ENCODE measurements around the gene CERT1. TPM values are rescaled to one million over a fixed set of nuclear protein-coding genes. Genes with fewer than 3 reads are reported as not detected.

CERT1 gene
- total and polyA plus RNA-seq, 4 donors = 16.1 to 86.2 (median 46.1) TPM

DNA sequence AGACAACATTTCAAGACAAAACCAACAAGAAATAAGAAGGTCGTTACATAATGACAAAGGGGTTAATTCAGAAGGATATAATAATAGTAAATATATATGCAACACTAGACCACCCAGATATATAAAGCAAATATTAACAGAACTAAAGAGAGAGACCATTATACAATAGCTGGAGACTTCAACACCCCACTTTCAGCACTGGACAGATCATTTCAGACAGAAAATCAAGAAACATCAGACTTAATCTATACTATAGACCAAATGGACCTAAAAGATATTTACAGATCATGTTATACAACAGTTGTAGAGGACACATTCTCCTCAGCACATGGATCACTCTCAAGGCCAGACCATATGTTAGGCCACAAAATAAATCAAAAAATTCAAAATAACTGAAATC is 26.8 kb downstream of the CERT1 start:
- Histone ChIP-seq H3K27me3 (ENCODE audit: control insufficient read depth in 3 of 3, insufficient read depth in 3 of 3, low read length in 2 of 3) (no peaks in the 10 kb centered on the region), H3K27ac (ENCODE audit: low read depth in 1 of 2, low read length in 1 of 2) (no peak overlapping the region), H3K4me3 (no peak overlapping the region), H3K36me3 (ENCODE audit: control insufficient read depth in 4 of 4, insufficient read depth in 4 of 4, low read length in 4 of 4) (peaks cover 0 to 1% (median 0%) of the 10 kb centered on the region in 4 donors), H3K9ac (ENCODE audit: insufficient read depth in 1 of 2, low read length in 2 of 2) (no peak overlapping the region), H3K4me1 (ENCODE audit: control insufficient read depth in 5 of 5, insufficient read depth in 5 of 5, low read length in 5 of 5) (peaks cover 0 to 4% (median 0%) of the 10 kb centered on the region in 5 donors), H3K9me3 (ENCODE audit: control insufficient read depth in 4 of 4, insufficient read depth in 3 of 4, low read length in 3 of 4) (peaks cover 0 to 21% (median 2%) of the 10 kb centered on the region in 4 donors)
- TF ChIP-seq, protein P1, sequence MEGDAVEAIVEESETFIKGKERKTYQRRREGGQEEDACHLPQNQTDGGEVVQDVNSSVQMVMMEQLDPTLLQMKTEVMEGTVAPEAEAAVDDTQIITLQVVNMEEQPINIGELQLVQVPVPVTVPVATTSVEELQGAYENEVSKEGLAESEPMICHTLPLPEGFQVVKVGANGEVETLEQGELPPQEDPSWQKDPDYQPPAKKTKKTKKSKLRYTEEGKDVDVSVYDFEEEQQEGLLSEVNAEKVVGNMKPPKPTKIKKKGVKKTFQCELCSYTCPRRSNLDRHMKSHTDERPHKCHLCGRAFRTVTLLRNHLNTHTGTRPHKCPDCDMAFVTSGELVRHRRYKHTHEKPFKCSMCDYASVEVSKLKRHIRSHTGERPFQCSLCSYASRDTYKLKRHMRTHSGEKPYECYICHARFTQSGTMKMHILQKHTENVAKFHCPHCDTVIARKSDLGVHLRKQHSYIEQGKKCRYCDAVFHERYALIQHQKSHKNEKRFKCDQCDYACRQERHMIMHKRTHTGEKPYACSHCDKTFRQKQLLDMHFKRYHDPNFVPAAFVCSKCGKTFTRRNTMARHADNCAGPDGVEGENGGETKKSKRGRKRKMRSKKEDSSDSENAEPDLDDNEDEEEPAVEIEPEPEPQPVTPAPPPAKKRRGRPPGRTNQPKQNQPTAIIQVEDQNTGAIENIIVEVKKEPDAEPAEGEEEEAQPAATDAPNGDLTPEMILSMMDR (IDR thresholded peaks at IDR 0.05; ENCODE audit: control extremely low read depth, extremely low read depth) = no peak
- ATAC-seq (ENCODE audit: insufficient read depth, low FRiP score) (no peak), DNase-seq (no peak)
- WGBS, 2 donors = 98 to 100% methylated on average over 1 of the region's 1 CpG

DNA sequence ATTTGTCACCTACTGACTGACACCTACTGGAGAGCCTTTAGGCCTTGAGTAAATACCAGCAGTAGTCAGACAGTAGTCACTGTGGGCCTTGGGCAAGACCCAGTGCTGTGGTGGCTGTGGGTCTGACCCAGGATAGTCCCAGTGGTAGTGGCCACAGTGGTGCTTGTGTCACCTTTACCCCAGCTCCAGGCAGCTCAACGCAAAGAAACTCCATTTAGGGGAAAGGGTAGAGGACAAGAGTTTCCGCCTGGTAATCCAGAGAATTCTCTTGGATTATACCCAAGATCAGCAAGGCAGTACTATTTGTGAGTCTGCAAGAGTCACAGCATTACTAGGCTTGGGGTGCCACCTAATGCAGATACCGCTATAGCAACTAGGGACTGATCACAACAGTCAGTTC is 28.9 kb downstream of the CERT1 start:
- ATAC-seq (ENCODE audit: insufficient read depth, low FRiP score) (no peak), DNase-seq (no peak)
- peaks cover 0 to 20% (median 1%) of the 10 kb centered on the region in 4 donors for H3K9me3 ChIP-seq (ENCODE audit: control insufficient read depth in 4 of 4, insufficient read depth in 3 of 4, low read length in 3 of 4)
- no peak overlapping the region for H3K4me3 ChIP-seq
- H3K4me1 ChIP-seq (ENCODE audit: control insufficient read depth in 5 of 5, insufficient read depth in 5 of 5, low read length in 5 of 5) = peaks cover 0 to 4% (median 0%) of the 10 kb centered on the region in 5 donors
- TF ChIP-seq, protein P1 (IDR thresholded peaks at IDR 0.05; ENCODE audit: control extremely low read depth, extremely low read depth) = no peak
- no peak overlapping the region for H3K27ac ChIP-seq (ENCODE audit: low read depth in 1 of 2, low read length in 1 of 2)
- peaks cover 0 to 3% (median 0%) of the 10 kb centered on the region in 4 donors for H3K36me3 ChIP-seq (ENCODE audit: control insufficient read depth in 4 of 4, insufficient read depth in 4 of 4, low read length in 4 of 4)
- WGBS, 2 donors = 98% methylated on average over 3 of the region's 3 CpGs
- no peaks in the 10 kb centered on the region for H3K27me3 ChIP-seq (ENCODE audit: control insufficient read depth in 3 of 3, insufficient read depth in 3 of 3, low read length in 2 of 3)
- no peak overlapping the region for H3K9ac ChIP-seq (ENCODE audit: insufficient read depth in 1 of 2, low read length in 2 of 2)

DNA sequence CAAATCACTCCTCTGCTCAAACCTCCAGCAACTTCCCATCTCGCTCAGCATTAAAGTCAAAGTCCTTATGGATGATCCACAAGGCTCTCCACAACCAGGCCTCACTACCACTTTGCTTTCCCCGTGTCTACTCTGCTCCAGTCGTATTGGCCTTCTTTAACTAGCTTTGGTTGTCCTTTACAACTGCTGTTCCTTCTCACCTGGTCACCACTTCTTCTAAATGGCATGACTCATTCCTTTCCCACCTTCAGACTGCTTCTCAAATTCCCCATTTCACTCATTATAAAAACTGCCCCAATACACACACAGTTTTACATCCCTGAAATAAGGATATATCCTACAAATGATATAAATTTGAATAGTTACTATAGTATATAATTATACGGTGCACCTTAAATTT is 30.4 kb downstream of the CERT1 start:
- no peak overlapping the region for H3K4me3 ChIP-seq
- H3K9me3 ChIP-seq (ENCODE audit: control insufficient read depth in 4 of 4, insufficient read depth in 3 of 4, low read length in 3 of 4) = peaks cover 0 to 8% (median under 1%) of the 10 kb centered on the region in 4 donors
- H3K27ac ChIP-seq (ENCODE audit: low read depth in 1 of 2, low read length in 1 of 2) = no peak overlapping the region
- ATAC-seq (ENCODE audit: insufficient read depth, low FRiP score) (no peak), DNase-seq (no peak)
- peaks cover 0 to 4% (median 0%) of the 10 kb centered on the region in 5 donors for H3K4me1 ChIP-seq (ENCODE audit: control insufficient read depth in 5 of 5, insufficient read depth in 5 of 5, low read length in 5 of 5)
- no peaks in the 10 kb centered on the region for H3K27me3 ChIP-seq (ENCODE audit: control insufficient read depth in 3 of 3, insufficient read depth in 3 of 3, low read length in 2 of 3)
- TF ChIP-seq, protein P1 (IDR thresholded peaks at IDR 0.05; ENCODE audit: control extremely low read depth, extremely low read depth) = no peak
- peaks cover 0 to 3% (median 0%) of the 10 kb centered on the region in 4 donors for H3K36me3 ChIP-seq (ENCODE audit: control insufficient read depth in 4 of 4, insufficient read depth in 4 of 4, low read length in 4 of 4)
- H3K9ac ChIP-seq (ENCODE audit: insufficient read depth in 1 of 2, low read length in 2 of 2) = no peak overlapping the region
- WGBS, 2 donors = 96 to 98% methylated on average over 4 of the region's 4 CpGs

DNA sequence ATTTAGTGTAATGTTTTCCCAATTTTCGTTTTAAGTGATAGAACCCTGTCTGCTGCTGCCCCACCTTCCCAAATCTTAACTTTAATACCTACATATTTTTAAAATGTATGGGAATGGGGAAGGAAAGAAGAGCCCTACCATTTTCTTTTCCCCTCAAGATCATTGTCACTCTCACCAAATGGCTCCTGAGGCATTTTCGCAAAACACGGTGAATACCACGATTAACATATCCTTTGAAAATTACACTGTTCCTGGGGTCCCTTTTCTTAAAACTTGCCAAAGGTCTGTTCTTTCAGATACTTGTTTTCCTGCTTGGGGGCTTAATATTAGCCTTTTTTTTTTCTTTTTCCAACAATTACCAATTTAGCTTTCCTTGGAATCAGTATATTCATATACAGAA is 36.1 kb downstream of the CERT1 start:
- 93 to 94% methylated on average over 4 of the region's 4 CpGs for WGBS, 2 donors
- DNase-seq (no peak), ATAC-seq (ENCODE audit: insufficient read depth, low FRiP score) (no peak)
- Histone ChIP-seq H3K4me3 (no peak overlapping the region), H3K36me3 (ENCODE audit: control insufficient read depth in 4 of 4, insufficient read depth in 4 of 4, low read length in 4 of 4) (peaks cover 0 to 6% (median under 1%) of the 10 kb centered on the region in 4 donors), H3K27me3 (ENCODE audit: control insufficient read depth in 3 of 3, insufficient read depth in 3 of 3, low read length in 2 of 3) (no peaks in the 10 kb centered on the region), H3K4me1 (ENCODE audit: control insufficient read depth in 5 of 5, insufficient read depth in 5 of 5, low read length in 5 of 5) (peaks cover 0 to 2% (median 0%) of the 10 kb centered on the region in 5 donors), H3K9me3 (ENCODE audit: control insufficient read depth in 4 of 4, insufficient read depth in 3 of 4, low read length in 3 of 4) (peaks cover 0 to 2% (median 0%) of the 10 kb centered on the region in 4 donors), H3K9ac (ENCODE audit: insufficient read depth in 1 of 2, low read length in 2 of 2) (no peak overlapping the region), H3K27ac (ENCODE audit: low read depth in 1 of 2, low read length in 1 of 2) (no peak overlapping the region)
- TF ChIP-seq, protein P1 (IDR thresholded peaks at IDR 0.05; ENCODE audit: control extremely low read depth, extremely low read depth) = no peak
